Ovary (tissue), 3 donors: Measurements from ENCODE around the gene MAPK8.

ENCODE experiments used
- POLR2A ChIP-seq: fragments of 450-650 bp; IDR thresholded peaks from one replicate; pipeline ENCODE4 v1.6.1; 2017; ENCODE audit warnings: antibody characterized with exemption, mild to moderate bottlenecking, moderate library complexity
- TF ChIP-seq, protein P1 (sequence below), 3 donors: fragments of 450-650 bp in 2 of 3; fragments of 200-600 bp in 1 of 3; IDR thresholded peaks; one replicate each; pipeline versions ENCODE4 v1.5.1 to v1.8.0; 2016 to 2022; ENCODE audit warnings: antibody characterized with exemption in 3 of 3, mild to moderate bottlenecking in 1 of 3
- donor health status: DM: no; HTN: no; CAD: no.

- TF ChIP-seq, protein P1, sequence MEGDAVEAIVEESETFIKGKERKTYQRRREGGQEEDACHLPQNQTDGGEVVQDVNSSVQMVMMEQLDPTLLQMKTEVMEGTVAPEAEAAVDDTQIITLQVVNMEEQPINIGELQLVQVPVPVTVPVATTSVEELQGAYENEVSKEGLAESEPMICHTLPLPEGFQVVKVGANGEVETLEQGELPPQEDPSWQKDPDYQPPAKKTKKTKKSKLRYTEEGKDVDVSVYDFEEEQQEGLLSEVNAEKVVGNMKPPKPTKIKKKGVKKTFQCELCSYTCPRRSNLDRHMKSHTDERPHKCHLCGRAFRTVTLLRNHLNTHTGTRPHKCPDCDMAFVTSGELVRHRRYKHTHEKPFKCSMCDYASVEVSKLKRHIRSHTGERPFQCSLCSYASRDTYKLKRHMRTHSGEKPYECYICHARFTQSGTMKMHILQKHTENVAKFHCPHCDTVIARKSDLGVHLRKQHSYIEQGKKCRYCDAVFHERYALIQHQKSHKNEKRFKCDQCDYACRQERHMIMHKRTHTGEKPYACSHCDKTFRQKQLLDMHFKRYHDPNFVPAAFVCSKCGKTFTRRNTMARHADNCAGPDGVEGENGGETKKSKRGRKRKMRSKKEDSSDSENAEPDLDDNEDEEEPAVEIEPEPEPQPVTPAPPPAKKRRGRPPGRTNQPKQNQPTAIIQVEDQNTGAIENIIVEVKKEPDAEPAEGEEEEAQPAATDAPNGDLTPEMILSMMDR (IDR thresholded peaks at IDR 0.05), result no peak
- no peak for TF ChIP-seq POLR2A
These were observed 148.5 kb downstream of the MAPK8 start for GRCh38 chr10:48455055-48455391.
